ENCODE results near the gene PANK2.

The PANK2 gene

GRCh38 chr20:3922983-3923339 lies 33.8 kb downstream of the PANK2 start:
- no peak overlapping the region for H3K4me3 ChIP-seq (ENCODE audit: low read depth, low read length)
- no peak for TF ChIP-seq CTCF (IDR thresholded peaks at IDR 0.05; ENCODE audit: low read depth, low read length)

GRCh38 chr20:3923818-3924217 lies 34.6 kb downstream of the PANK2 start:
- no peak overlapping the region for H3K4me3 ChIP-seq (ENCODE audit: low read depth, low read length)
- TF ChIP-seq CTCF (IDR thresholded peaks at IDR 0.05; ENCODE audit: low read depth, low read length), result no peak

- H3K4me3 ChIP-seq (ENCODE audit: low read depth, low read length), result no peak overlapping the region
- TF ChIP-seq CTCF (IDR thresholded peaks at IDR 0.05; ENCODE audit: low read depth, low read length), result no peak
Measured at GRCh38 chr20:3924304-3925112, 35.3 kb downstream of the PANK2 start.

GRCh38 chr20:3925113-3925695 lies 36.0 kb downstream of the PANK2 start:
- no peak for TF ChIP-seq CTCF (IDR thresholded peaks at IDR 0.05; ENCODE audit: low read depth, low read length)
- no peak overlapping the region for H3K4me3 ChIP-seq (ENCODE audit: low read depth, low read length)

GRCh38 chr20:3925899-3926638 lies 36.9 kb downstream of the PANK2 start:
- no peak for TF ChIP-seq CTCF (IDR thresholded peaks at IDR 0.05; ENCODE audit: low read depth, low read length)
- no peak overlapping the region for H3K4me3 ChIP-seq (ENCODE audit: low read depth, low read length)

GRCh38 chr20:3927486-3928291 lies 38.5 kb downstream of the PANK2 start:
- no peak overlapping the region for H3K4me3 ChIP-seq (ENCODE audit: low read depth, low read length)
- no peak for TF ChIP-seq CTCF (IDR thresholded peaks at IDR 0.05; ENCODE audit: low read depth, low read length)

All from WI38 (cell line).